H9 (cell line): ENCODE results near the gene CENPB. TPM values are rescaled to one million over a fixed set of nuclear protein-coding genes. Genes with fewer than 3 reads are reported as not detected.
A peak's percentile ranks its signal among the peaks of the same experiment; 100 is the strongest.

Experiments used
- DNase-seq: peaks from one replicate; pipeline ENCODE4 v3.0.0-alpha.2; 2017
- H2AFZ ChIP-seq: one replicate; pipeline ENCODE4 v1.6.1; 2013; ENCODE audit warnings: mild to moderate bottlenecking, low read length, control low read depth, moderate library complexity
- H2AK5ac ChIP-seq: 2 replicates; pipeline ENCODE4 v1.6.1; 2013; ENCODE audit warnings: low read length, control low read depth, mixed read lengths; ENCODE audit not compliant: insufficient read length
- H2BK120ac ChIP-seq: one replicate; pipeline ENCODE4 v1.6.1; 2013; ENCODE audit warnings: low read depth, mild to moderate bottlenecking, low read length, control low read depth, inconsistent platforms; ENCODE audit not compliant: poor library complexity, severe bottlenecking
- H2BK12ac ChIP-seq: 2 replicates; pipeline ENCODE4 v1.6.1; 2013; ENCODE audit warnings: low read length, control low read depth, mixed read lengths, low read depth; ENCODE audit not compliant: insufficient read length
- H2BK15ac ChIP-seq: 2 replicates; pipeline ENCODE4 v1.6.1; 2013; ENCODE audit warnings: low read depth, low read length, control low read depth
- H2BK20ac ChIP-seq: one replicate; pipeline ENCODE4 v1.6.1; 2013; ENCODE audit warnings: low read depth, mild to moderate bottlenecking, low read length, control low read depth, inconsistent platforms; ENCODE audit not compliant: poor library complexity, severe bottlenecking
- H2BK5ac ChIP-seq: 2 replicates; pipeline ENCODE4 v1.6.1; 2013; ENCODE audit warnings: low read length, control low read depth, mixed read lengths; ENCODE audit not compliant: insufficient read length
- H3K14ac ChIP-seq: 2 replicates; pipeline ENCODE4 v1.6.1; 2013; ENCODE audit warnings: low read length, control low read depth; ENCODE audit not compliant: insufficient read depth
- H3K18ac ChIP-seq: 2 replicates; pipeline ENCODE4 v1.6.1; 2013; ENCODE audit warnings: low read depth, mild to moderate bottlenecking, mixed read lengths, low read length, control low read depth; ENCODE audit not compliant: insufficient read length
- H3K23ac ChIP-seq: 2 replicates; pipeline ENCODE4 v1.6.1; 2013; ENCODE audit warnings: low read length, control low read depth, mixed read lengths, low read depth; ENCODE audit not compliant: insufficient read length
- H3K23me2 ChIP-seq: 2 replicates; pipeline ENCODE4 v1.6.1; 2013; ENCODE audit warnings: low read depth, mild to moderate bottlenecking, mixed read lengths, low read length, control low read depth; ENCODE audit not compliant: insufficient read length, poor library complexity, severe bottlenecking
- H3K27ac ChIP-seq: 2 replicates; pipeline ENCODE4 v1.5.1; 2013; ENCODE audit warnings: low read length, control low read depth, mixed read lengths, low read depth; ENCODE audit not compliant: insufficient read length
- H3K27me3 ChIP-seq: 2 replicates; pipeline ENCODE4 v1.6.1; 2013; ENCODE audit warnings: low read length, control low read depth, inconsistent platforms; ENCODE audit not compliant: insufficient read depth
- H3K4ac ChIP-seq: 2 replicates; pipeline ENCODE4 v1.6.1; 2013; ENCODE audit warnings: low read depth, mild to moderate bottlenecking, control low read depth, inconsistent platforms, low read length, moderate library complexity
- H3K4me1 ChIP-seq: 2 replicates; pipeline ENCODE4 v1.6.1; 2013; ENCODE audit warnings: low read length, control low read depth, inconsistent platforms; ENCODE audit not compliant: insufficient read depth
- H3K4me2 ChIP-seq: 2 replicates; pipeline ENCODE4 v1.6.1; 2013; ENCODE audit warnings: low read length, control low read depth, mixed read lengths; ENCODE audit not compliant: insufficient read length, insufficient read depth
- H3K56ac ChIP-seq: 2 replicates; pipeline ENCODE4 v1.6.1; 2013; ENCODE audit warnings: low read depth, mild to moderate bottlenecking, mixed read lengths, low read length, control low read depth; ENCODE audit not compliant: insufficient read length
- H3K79me1 ChIP-seq: 2 replicates; pipeline ENCODE4 v1.6.1; 2013; ENCODE audit warnings: low read depth, mild to moderate bottlenecking, moderate library complexity, low read length, control low read depth, inconsistent platforms; ENCODE audit not compliant: insufficient read depth, poor library complexity, severe bottlenecking
- H3K79me2 ChIP-seq: 2 replicates; pipeline ENCODE4 v1.6.1; 2013; ENCODE audit warnings: low read length, control low read depth, inconsistent platforms; ENCODE audit not compliant: insufficient read depth
- H3K9ac ChIP-seq: 2 replicates; pipeline ENCODE4 v1.6.1; 2013; ENCODE audit warnings: low read length, control low read depth, mixed read lengths; ENCODE audit not compliant: insufficient read length; ENCODE audit errors: extremely low read depth
- H3K9me3 ChIP-seq: one replicate; pipeline ENCODE4 v1.6.1; 2013; ENCODE audit warnings: low read depth, low read length, inconsistent platforms; ENCODE audit not compliant: control insufficient read depth
- H3T11ph ChIP-seq: one replicate; pipeline ENCODE4 v1.6.1; 2013; ENCODE audit warnings: mild to moderate bottlenecking, low read length, control low read depth, inconsistent platforms
- H4K20me1 ChIP-seq: one replicate; pipeline ENCODE4 v1.6.1; 2013; ENCODE audit not compliant: control insufficient read depth, insufficient read length, insufficient read depth
- H4K5ac ChIP-seq: 2 replicates; pipeline ENCODE4 v1.6.1; 2013; ENCODE audit warnings: low read depth, mild to moderate bottlenecking, mixed read lengths, low read length, control low read depth; ENCODE audit not compliant: insufficient read length
- H4K8ac ChIP-seq: replicated peaks from 2 replicates; pipeline ENCODE4 v1.6.1; 2013; ENCODE audit warnings: low read length, control low read depth, mixed read lengths, low read depth; ENCODE audit not compliant: insufficient read length
- H4K91ac ChIP-seq: 2 replicates; pipeline ENCODE4 v1.6.1; 2013; ENCODE audit warnings: low read depth, mild to moderate bottlenecking, moderate library complexity, mixed read lengths, low read length, control low read depth; ENCODE audit not compliant: insufficient read length
- H3K27ac Mint-ChIP-seq, 3 experiments: 2 replicates in 2 of 3; 3 replicates in 1 of 3; pipeline ENCODE4 v1.8.0; 2020 to 2021; ENCODE audit warnings: mixed read lengths in 3 of 3, mild to moderate bottlenecking in 1 of 3, moderate library complexity in 1 of 3
- H3K27me3 Mint-ChIP-seq: 2 replicates; pipeline ENCODE4 v1.8.0; 2021; ENCODE audit warnings: low read depth, mild to moderate bottlenecking, moderate library complexity, mixed read lengths
- H3K36me3 Mint-ChIP-seq, 3 experiments: 2 replicates in 2 of 3; 3 replicates in 1 of 3; pipeline ENCODE4 v1.8.0; 2020 to 2021; ENCODE audit warnings: low read depth in 3 of 3, mixed read lengths in 3 of 3; ENCODE audit not compliant: insufficient read depth in 1 of 3
- H3K4me1 Mint-ChIP-seq, 2 experiments: 2 replicates each; pipeline ENCODE4 v1.8.0; 2020; ENCODE audit warnings: mixed read lengths in 2 of 2
- H3K4me3 Mint-ChIP-seq, 2 experiments: 2 replicates in 1 of 2; 3 replicates in 1 of 2; pipeline ENCODE4 v1.8.0; 2020 to 2021; ENCODE audit warnings: mild to moderate bottlenecking in 2 of 2, mixed read lengths in 2 of 2, moderate library complexity in 1 of 2
- H3K9me3 Mint-ChIP-seq, 2 experiments: 2 replicates in 1 of 2; 3 replicates in 1 of 2; pipeline ENCODE4 v1.8.0; 2020; ENCODE audit warnings: mild to moderate bottlenecking in 2 of 2, mixed read lengths in 2 of 2, moderate library complexity in 1 of 2
- WGBS: extraction: QIAGEN DNeasy Blood & Tissue Kit; methylation state at CpG from one replicate; pipeline ENCODE4 v1.1.7; 2013; ENCODE audit warnings: missing lambda C conversion rate, low lambda C conversion rate, mixed read lengths; ENCODE audit not compliant: insufficient read length; ENCODE audit errors: extremely low coverage; 5-methylcytosine and 5-hydroxymethylcytosine counted together
- total RNA-seq: library from RNA; stranded (reverse); gene quantifications from 2 replicates; pipeline ENCODE4 v1.2.1, GENCODE V29; 2021
- TF ChIP-seq, protein P1 (sequence below): fragments of 200-600 bp; sonication (generic); conservative IDR thresholded peaks from 3 replicates; pipeline ENCODE4 v1.8.0; 2021; ENCODE audit warnings: antibody characterized with exemption, mild to moderate bottlenecking

The CENPB gene
- total RNA-seq, 1 experiment from 2014 or later: 63.1 TPM

DNA sequence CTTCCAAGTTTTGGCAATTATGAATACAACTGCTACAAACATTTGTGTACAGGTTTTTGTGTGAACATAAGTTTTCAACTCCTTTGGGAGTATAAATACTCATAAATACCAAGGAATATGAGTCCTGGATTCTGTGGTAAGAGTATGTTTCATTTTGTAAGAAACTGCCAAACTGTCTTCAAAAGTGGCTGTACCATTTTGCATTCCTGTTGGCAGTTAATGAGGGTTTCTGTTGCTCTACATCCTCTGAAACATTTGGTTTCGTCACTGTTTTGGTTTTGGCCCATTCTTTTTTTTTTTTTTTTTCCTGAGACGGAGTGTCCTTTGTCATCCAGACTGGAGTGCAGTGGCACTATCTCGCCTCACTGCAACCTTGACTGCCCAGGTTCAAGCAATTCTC, 42.3 kb upstream of the CENPB start:
- Mint-ChIP-seq H3K9me3 (no peaks in the 10 kb centered on the region), H3K27me3 (no peaks in the 10 kb centered on the region), H3K4me1 (no peaks in the 10 kb centered on the region), H3K4me3 (no peak overlapping the region), H3K27ac (0 out of 7 replicates have a peak overlapping the region, but pooled peaks of 1 of the 3 experiments have one; percentile 57), H3K36me3 (no peaks in the 10 kb centered on the region; a peak in 1 of 7 replicates)
- no peak overlapping the region for H3K9ac ChIP-seq
- no peak overlapping the region for H3K56ac ChIP-seq
- H4K91ac ChIP-seq: no peak overlapping the region
- H2BK12ac ChIP-seq: no peak overlapping the region
- H3K4ac ChIP-seq: no peak overlapping the region
- H2BK5ac ChIP-seq: no peak overlapping the region
- H4K20me1 ChIP-seq: no peaks in the 10 kb centered on the region
- no CpG with 5 or more reads among the region's 3 CpGs for WGBS
- H4K8ac ChIP-seq: no peak overlapping the region
- no peaks in the 10 kb centered on the region for H3K9me3 ChIP-seq
- H3K27me3 ChIP-seq: no peaks in the 10 kb centered on the region
- H3K4me2 ChIP-seq: no peak overlapping the region
- H3T11ph ChIP-seq: no peak overlapping the region
- no peak overlapping the region for H3K18ac ChIP-seq
- H3K79me1 ChIP-seq: no peaks in the 10 kb centered on the region
- H2BK20ac ChIP-seq: no peak overlapping the region
- H3K23me2 ChIP-seq: no peaks in the 10 kb centered on the region
- no peak overlapping the region for H2AK5ac ChIP-seq
- no peak overlapping the region for H2AFZ ChIP-seq
- H3K79me2 ChIP-seq: no peaks in the 10 kb centered on the region
- H3K23ac ChIP-seq: no peak overlapping the region
- no peak overlapping the region for H4K5ac ChIP-seq
- no peaks in the 10 kb centered on the region for H3K4me1 ChIP-seq
- DNase-seq: no peak
- TF ChIP-seq, protein P1, sequence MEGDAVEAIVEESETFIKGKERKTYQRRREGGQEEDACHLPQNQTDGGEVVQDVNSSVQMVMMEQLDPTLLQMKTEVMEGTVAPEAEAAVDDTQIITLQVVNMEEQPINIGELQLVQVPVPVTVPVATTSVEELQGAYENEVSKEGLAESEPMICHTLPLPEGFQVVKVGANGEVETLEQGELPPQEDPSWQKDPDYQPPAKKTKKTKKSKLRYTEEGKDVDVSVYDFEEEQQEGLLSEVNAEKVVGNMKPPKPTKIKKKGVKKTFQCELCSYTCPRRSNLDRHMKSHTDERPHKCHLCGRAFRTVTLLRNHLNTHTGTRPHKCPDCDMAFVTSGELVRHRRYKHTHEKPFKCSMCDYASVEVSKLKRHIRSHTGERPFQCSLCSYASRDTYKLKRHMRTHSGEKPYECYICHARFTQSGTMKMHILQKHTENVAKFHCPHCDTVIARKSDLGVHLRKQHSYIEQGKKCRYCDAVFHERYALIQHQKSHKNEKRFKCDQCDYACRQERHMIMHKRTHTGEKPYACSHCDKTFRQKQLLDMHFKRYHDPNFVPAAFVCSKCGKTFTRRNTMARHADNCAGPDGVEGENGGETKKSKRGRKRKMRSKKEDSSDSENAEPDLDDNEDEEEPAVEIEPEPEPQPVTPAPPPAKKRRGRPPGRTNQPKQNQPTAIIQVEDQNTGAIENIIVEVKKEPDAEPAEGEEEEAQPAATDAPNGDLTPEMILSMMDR: no peak
- H2BK15ac ChIP-seq: no peak overlapping the region
- no peak overlapping the region for H3K27ac ChIP-seq
- H3K14ac ChIP-seq: no peak overlapping the region
- no peak overlapping the region for H2BK120ac ChIP-seq
